ENCODE measurements around the gene ANKH.

DNA sequence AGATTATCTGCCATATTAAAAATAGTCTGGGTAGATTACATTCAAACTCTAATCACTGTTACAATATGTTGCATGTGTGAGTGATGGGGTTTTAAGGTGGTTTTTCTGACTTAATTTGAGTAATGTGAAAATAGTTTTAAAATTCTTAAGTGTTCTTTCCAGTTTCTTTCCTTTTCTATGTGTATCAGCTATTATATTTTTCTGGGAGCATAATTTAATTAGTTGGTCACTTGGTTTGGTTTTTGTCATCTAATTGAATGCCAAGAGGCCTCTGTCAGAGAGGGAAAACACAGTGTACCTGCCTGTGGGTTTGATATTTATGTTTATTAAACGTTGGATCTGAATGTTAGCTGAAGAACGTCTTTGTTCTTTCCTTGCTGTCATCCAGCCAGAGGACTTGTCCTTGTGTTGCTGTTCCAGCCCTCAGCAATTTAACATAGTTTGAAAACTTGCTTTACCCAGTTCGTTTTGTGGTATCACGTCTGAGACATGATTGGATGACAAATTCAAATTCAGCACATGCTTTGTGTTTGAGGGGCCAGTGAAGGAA lies 187.6 kb downstream of the ANKH start:
- TF ChIP-seq, protein P1, sequence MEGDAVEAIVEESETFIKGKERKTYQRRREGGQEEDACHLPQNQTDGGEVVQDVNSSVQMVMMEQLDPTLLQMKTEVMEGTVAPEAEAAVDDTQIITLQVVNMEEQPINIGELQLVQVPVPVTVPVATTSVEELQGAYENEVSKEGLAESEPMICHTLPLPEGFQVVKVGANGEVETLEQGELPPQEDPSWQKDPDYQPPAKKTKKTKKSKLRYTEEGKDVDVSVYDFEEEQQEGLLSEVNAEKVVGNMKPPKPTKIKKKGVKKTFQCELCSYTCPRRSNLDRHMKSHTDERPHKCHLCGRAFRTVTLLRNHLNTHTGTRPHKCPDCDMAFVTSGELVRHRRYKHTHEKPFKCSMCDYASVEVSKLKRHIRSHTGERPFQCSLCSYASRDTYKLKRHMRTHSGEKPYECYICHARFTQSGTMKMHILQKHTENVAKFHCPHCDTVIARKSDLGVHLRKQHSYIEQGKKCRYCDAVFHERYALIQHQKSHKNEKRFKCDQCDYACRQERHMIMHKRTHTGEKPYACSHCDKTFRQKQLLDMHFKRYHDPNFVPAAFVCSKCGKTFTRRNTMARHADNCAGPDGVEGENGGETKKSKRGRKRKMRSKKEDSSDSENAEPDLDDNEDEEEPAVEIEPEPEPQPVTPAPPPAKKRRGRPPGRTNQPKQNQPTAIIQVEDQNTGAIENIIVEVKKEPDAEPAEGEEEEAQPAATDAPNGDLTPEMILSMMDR (IDR thresholded peaks at IDR 0.05), result no peak
- no peak for TF ChIP-seq EZH2 (IDR thresholded peaks at IDR 0.05; ENCODE audit: borderline replicate concordance, insufficient read depth, low read depth, low read length, poor library complexity, severe bottlenecking)
